ENCODE measurements around the gene PRMT1.

DNA sequence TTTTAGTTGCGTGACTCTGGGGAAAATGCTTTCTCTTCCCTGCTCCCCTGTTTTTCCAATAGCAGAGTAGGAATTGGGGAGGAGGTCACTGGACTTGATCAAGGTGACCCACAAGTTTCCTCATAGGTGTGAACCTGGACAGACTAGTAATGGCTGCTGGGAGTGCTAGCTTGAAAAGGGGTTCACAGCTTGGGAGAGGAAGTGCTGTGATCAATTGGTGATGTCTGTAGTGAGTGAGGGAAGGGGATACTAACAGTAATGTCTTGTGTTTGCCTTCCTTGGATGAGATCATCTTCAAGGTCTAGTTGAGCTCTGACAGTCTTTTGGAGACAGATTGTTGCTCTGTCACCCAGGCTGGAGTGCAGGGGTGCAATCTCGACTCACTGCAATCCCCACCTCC is 9.6 kb upstream of the PRMT1 start:
- TF ChIP-seq, protein P1, sequence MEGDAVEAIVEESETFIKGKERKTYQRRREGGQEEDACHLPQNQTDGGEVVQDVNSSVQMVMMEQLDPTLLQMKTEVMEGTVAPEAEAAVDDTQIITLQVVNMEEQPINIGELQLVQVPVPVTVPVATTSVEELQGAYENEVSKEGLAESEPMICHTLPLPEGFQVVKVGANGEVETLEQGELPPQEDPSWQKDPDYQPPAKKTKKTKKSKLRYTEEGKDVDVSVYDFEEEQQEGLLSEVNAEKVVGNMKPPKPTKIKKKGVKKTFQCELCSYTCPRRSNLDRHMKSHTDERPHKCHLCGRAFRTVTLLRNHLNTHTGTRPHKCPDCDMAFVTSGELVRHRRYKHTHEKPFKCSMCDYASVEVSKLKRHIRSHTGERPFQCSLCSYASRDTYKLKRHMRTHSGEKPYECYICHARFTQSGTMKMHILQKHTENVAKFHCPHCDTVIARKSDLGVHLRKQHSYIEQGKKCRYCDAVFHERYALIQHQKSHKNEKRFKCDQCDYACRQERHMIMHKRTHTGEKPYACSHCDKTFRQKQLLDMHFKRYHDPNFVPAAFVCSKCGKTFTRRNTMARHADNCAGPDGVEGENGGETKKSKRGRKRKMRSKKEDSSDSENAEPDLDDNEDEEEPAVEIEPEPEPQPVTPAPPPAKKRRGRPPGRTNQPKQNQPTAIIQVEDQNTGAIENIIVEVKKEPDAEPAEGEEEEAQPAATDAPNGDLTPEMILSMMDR (IDR thresholded peaks at IDR 0.05) = no peak
- TF ChIP-seq EZH2 (IDR thresholded peaks at IDR 0.05; ENCODE audit: borderline replicate concordance, insufficient read depth, low read depth, low read length, poor library complexity, severe bottlenecking) = no peak

All from B cell (primary cell).